ENCODE measurements around the gene HIGD2A. TPM values are rescaled to one million over a fixed set of nuclear protein-coding genes. Genes with fewer than 3 reads are reported as not detected.

The HIGD2A gene
- 28.2 and 32.3 TPM in 2 replicates for total RNA-seq

GRCh38 chr5:176388444-176389134 is at the start of gene HIGD2A, which contains the start of gene NOP16:
TSS of gene HIGD2A (plus strand) at chr5:176388751. CDS start at chr5:176388820, 69 bp downstream.
TSS of gene NOP16 (minus strand) at chr5:176388598. CDS start at chr5:176388539, 59 bp downstream.

GRCh38 chr5:176361437-176362232 is 26.9 kb upstream of the HIGD2A start, which contains the start of gene KIAA1191:
TSS of gene KIAA1191 (minus strand) at chr5:176361764. CDS start at chr5:176359508, 2,256 bp downstream.

GRCh38 chr5:176365351-176366231 is 23.0 kb upstream of the HIGD2A start, which contains the start of gene ARL10:
TSS of gene ARL10 (plus strand) at chr5:176365487. CDS start at chr5:176365564, 77 bp downstream.

GRCh38 chr5:176415952-176416924 is 27.7 kb downstream of the HIGD2A start, which contains the start of gene CLTB:
TSS of gene CLTB (minus strand) at chr5:176416539. CDS start at chr5:176416363, 176 bp downstream.

Other genes with a start within 250 kb of the HIGD2A start
- gene SIMC1, start 150.3 kb upstream of the HIGD2A start, total RNA-seq = 2.7 and 3.7 TPM in 2 replicates
- 51.9 and 92.4 TPM in 2 replicates for gene KIAA1191, start 27.0 kb upstream of the HIGD2A start, total RNA-seq
- gene ARL10, start 23.3 kb upstream of the HIGD2A start, total RNA-seq = 4.7 and 9.5 TPM in 2 replicates
- gene NOP16, start 153 bp upstream of the HIGD2A start, total RNA-seq = 10.0 and 16.5 TPM in 2 replicates
- gene CLTB, start 27.8 kb downstream of the HIGD2A start, total RNA-seq = 99.0 and 107 TPM in 2 replicates
- gene FAF2, start 59.6 kb downstream of the HIGD2A start, total RNA-seq = 38.2 and 41.0 TPM in 2 replicates
- gene RNF44, start 148.7 kb downstream of the HIGD2A start, total RNA-seq = 0.57 and 1.1 TPM in 2 replicates
- gene CDHR2, start 160.6 kb downstream of the HIGD2A start, total RNA-seq = 0.28 TPM in 1 of 2 replicates, not detected in the other
- 1.1 and 1.3 TPM in 2 replicates for gene GPRIN1, start 221.4 kb downstream of the HIGD2A start, total RNA-seq
- gene SNCB, start 241.8 kb downstream of the HIGD2A start, total RNA-seq = 0.18 TPM in 1 of 2 replicates, not detected in the other
- not detected in 2 replicates for gene EIF4E1B, start 241.9 kb downstream of the HIGD2A start, total RNA-seq